Activated T-cell treated with anti-CD3 and anti-CD28 coated beads, Interleukin-2, amount 50 U/mL, for 48 hours (primary cell): ENCODE results near the gene RTBDN.

Experiments
- DNase-seq, 2 experiments: peaks; one replicate each; pipeline ENCODE4 v3.0.0-alpha.2; 2020

Gene RTBDN

GRCh38 chr19:12834566-12834943, at the start of gene RTBDN:
TSS of gene RTBDN (minus strand) at chr19:12834579. CDS start at chr19:12829979, 4,600 bp downstream.
- peak; percentile 34 to 35 for DNase-seq

- no peak for DNase-seq
Observed at GRCh38 chr19:12882589-12882988, 48.2 kb upstream of the RTBDN start.

GRCh38 chr19:12881172-12881808, 46.9 kb upstream of the RTBDN start, which contains the start of gene DNASE2:
TSS of gene DNASE2 (minus strand) at chr19:12881449. CDS start at chr19:12881375, 74 bp downstream.
- DNase-seq = peak; percentile 93 to 95

GRCh38 chr19:12880551-12881171, 46.3 kb upstream of the RTBDN start:
- DNase-seq = no peak

- DNase-seq = no peak
Observed at GRCh38 chr19:12875086-12875485, 40.7 kb upstream of the RTBDN start.

GRCh38 chr19:12873891-12874745, 39.7 kb upstream of the RTBDN start:
- DNase-seq = no peak

GRCh38 chr19:12872941-12873890, 38.8 kb upstream of the RTBDN start:
- DNase-seq = peak; percentile 83 to 84

- no peak for DNase-seq
Observed at GRCh38 chr19:12872255-12872654, 37.9 kb upstream of the RTBDN start.

- no peak for DNase-seq
Observed at GRCh38 chr19:12871681-12872080, 37.3 kb upstream of the RTBDN start.

GRCh38 chr19:12868540-12869112, 34.2 kb upstream of the RTBDN start:
- DNase-seq = peak; percentile 39 to 57

- peak; percentile 78 to 84 for DNase-seq
Observed at GRCh38 chr19:12867120-12868099, 33.0 kb upstream of the RTBDN start.

GRCh38 chr19:12866416-12867119, 32.2 kb upstream of the RTBDN start:
- no peak for DNase-seq

GRCh38 chr19:12865746-12866415, 31.5 kb upstream of the RTBDN start:
- no peak for DNase-seq

- DNase-seq = no peak
Observed at GRCh38 chr19:12864721-12865715, 30.6 kb upstream of the RTBDN start.

GRCh38 chr19:12864143-12864542, 29.8 kb upstream of the RTBDN start:
- no peak for DNase-seq

- DNase-seq = no peak
Observed at GRCh38 chr19:12859546-12859945, 25.2 kb upstream of the RTBDN start.

GRCh38 chr19:12858041-12858928, 23.9 kb upstream of the RTBDN start:
- DNase-seq = no peak
